HEK293T (cell line): ENCODE data around the gene MKRN1.
"Not testable (repeated sequence)": the region's sequence is repeated elsewhere in the genome, so short reads cannot be mapped to it uniquely, and the experiment has no call there.

Source experiments
- CTCF ChIA-PET: fragments of 350-600 bp; formaldehyde crosslinking; extraction: SDS; loops from one replicate; lab custom pipeline; 2021; ENCODE audit warnings: antibody characterized with exemption, inconsistent platforms; lab: Yijun Ruan, JAX
- POLR2A ChIA-PET: fragments of 350-600 bp; formaldehyde crosslinking; extraction: SDS; loops from one replicate; lab custom pipeline; 2020; ENCODE audit warnings: antibody characterized with exemption, inconsistent platforms; lab: Yijun Ruan, JAX
- DNase-seq: peaks from one replicate; pipeline ENCODE4 v3.0.0; 2012; ENCODE audit warnings: mixed read lengths; ENCODE audit errors: extremely low spot score
- ARNT ChIP-seq: fragments of 450-650 bp; IDR thresholded peaks from 2 replicates; pipeline ENCODE4 v1.6.1; 2017; ENCODE audit warnings: mild to moderate bottlenecking
- BHLHE40 ChIP-seq: fragments of 450-650 bp; IDR thresholded peaks from 2 replicates; pipeline ENCODE4 v1.6.1; 2016; ENCODE audit warnings: mild to moderate bottlenecking, moderate library complexity, borderline replicate concordance
- CTBP1 ChIP-seq: fragments of 450-650 bp; IDR thresholded peaks from 2 replicates; pipeline ENCODE4 v1.6.1; 2016; ENCODE audit warnings: borderline replicate concordance
- ELF4 ChIP-seq: fragments of 450-650 bp; IDR thresholded peaks from 2 replicates; pipeline ENCODE4 v1.6.1; 2017; ENCODE audit warnings: antibody characterized with exemption
- FOXA1 ChIP-seq: fragments of 450-650 bp; IDR thresholded peaks from 2 replicates; pipeline ENCODE4 v1.6.1; 2016; ENCODE audit warnings: mild to moderate bottlenecking
- FOXK2 ChIP-seq: fragments of 450-650 bp; IDR thresholded peaks from 2 replicates; pipeline ENCODE4 v1.6.1; 2016; ENCODE audit warnings: mild to moderate bottlenecking
- FOXM1 ChIP-seq: fragments of 450-650 bp; IDR thresholded peaks from 2 replicates; pipeline ENCODE4 v1.6.1; 2017; ENCODE audit warnings: mild to moderate bottlenecking, borderline replicate concordance
- HDGF ChIP-seq: fragments of 450-650 bp; IDR thresholded peaks from 2 replicates; pipeline ENCODE4 v1.6.1; 2017; ENCODE audit warnings: antibody characterized with exemption, borderline replicate concordance
- L3MBTL2 ChIP-seq: fragments of 450-650 bp; conservative IDR thresholded peaks from 2 replicates; pipeline ENCODE4 v1.6.1; 2016; ENCODE audit warnings: mild to moderate bottlenecking
- LEF1 ChIP-seq: fragments of 450-650 bp; IDR thresholded peaks from 2 replicates; pipeline ENCODE4 v1.6.1; 2017; ENCODE audit warnings: mild to moderate bottlenecking, borderline replicate concordance
- NFRKB ChIP-seq: fragments of 450-650 bp; IDR thresholded peaks from 2 replicates; pipeline ENCODE4 v1.6.1; 2016; ENCODE audit warnings: mild to moderate bottlenecking, moderate library complexity
- PKNOX1 ChIP-seq: fragments of 450-650 bp; IDR thresholded peaks from 2 replicates; pipeline ENCODE4 v1.6.1; 2016
- SP1 ChIP-seq: fragments of 450-650 bp; IDR thresholded peaks from 2 replicates; pipeline ENCODE4 v1.6.1; 2017
- SUZ12 ChIP-seq: fragments of 450-650 bp; IDR thresholded peaks from 2 replicates; pipeline ENCODE4 v1.6.1; 2016; ENCODE audit warnings: mild to moderate bottlenecking
- TARDBP ChIP-seq: fragments of 450-650 bp; IDR thresholded peaks from 2 replicates; pipeline ENCODE4 v1.6.1; 2016
- ZNF384 ChIP-seq: fragments of 450-650 bp; IDR thresholded peaks from 2 replicates; pipeline ENCODE4 v1.6.1; 2016

The MKRN1 gene

GRCh38 chr7:140426130-140426529 lies 53.2 kb downstream of the MKRN1 start:
- no peak for TF ChIP-seq SUZ12
- DNase-seq = no peak
- ChIA-PET POLR2A (no interaction called here), CTCF (interaction anchor here (0.6 kb wide), 1 partner anchor 43 kb away, joined by 5 read pairs; no protein-coding TSS in a partner anchor)

- CTCF ChIA-PET = interaction anchor here (0.6 kb wide), 1 partner anchor 42 kb away, joined by 5 read pairs; no protein-coding TSS in a partner anchor
- TF ChIP-seq FOXM1 (no peak), ZNF384 (no peak), L3MBTL2 (no peak), PKNOX1 (no peak), HDGF (no peak), CTBP1 (no peak), BHLHE40 (no peak), FOXA1 (no peak), SUZ12 (no peak), LEF1 (no peak), ELF4 (no peak), SP1 (no peak), FOXK2 (no peak), TARDBP (no peak), ARNT (no peak)
- POLR2A ChIA-PET = no interaction called here
- no peak for DNase-seq
Observed at GRCh38 chr7:140425718-140426117, 53.6 kb downstream of the MKRN1 start.

- CTCF ChIA-PET = interaction anchor here (0.7 kb wide), 1 partner anchor 15 kb away, joined by 3 read pairs; no protein-coding TSS in a partner anchor
- TF ChIP-seq ZNF384 (no peak), LEF1 (no peak), NFRKB (no peak), ARNT (no peak), HDGF (no peak), FOXA1 (no peak)
- POLR2A ChIA-PET = no interaction called here
- DNase-seq = no peak
Observed at GRCh38 chr7:140423501-140423900, 55.8 kb downstream of the MKRN1 start.

GRCh38 chr7:140421521-140421920 lies 57.8 kb downstream of the MKRN1 start:
- ChIA-PET CTCF (no interaction called here), POLR2A (no interaction called here)

GRCh38 chr7:140418653-140419052 lies 60.7 kb downstream of the MKRN1 start:
- DNase-seq = no peak
- no peak for TF ChIP-seq SUZ12
- TF ChIP-seq BHLHE40 = no peak
- TF ChIP-seq SP1 = no peak
- TF ChIP-seq FOXM1 = no peak
- no peak for TF ChIP-seq ELF4
- no peak for TF ChIP-seq FOXK2
- no peak for TF ChIP-seq TARDBP
- no peak for TF ChIP-seq FOXA1
- TF ChIP-seq L3MBTL2 = no peak
- TF ChIP-seq ZNF384 = no peak
- no peak for TF ChIP-seq HDGF
- TF ChIP-seq NFRKB = no peak
- no peak for TF ChIP-seq ARNT
- no peak for TF ChIP-seq PKNOX1
- ChIA-PET CTCF (interaction anchor here (0.7 to 1.8 kb wide), 2 partner anchors 25 to 773 kb away, joined by 3 to 6 read pairs; no protein-coding TSS in a partner anchor), POLR2A (interaction anchor here (1.0 kb wide), 1 partner anchor 22 kb away, joined by 3 read pairs; no protein-coding TSS in a partner anchor)

More at GRCh38 chr7:140421521-140421920, 57.8 kb downstream of the MKRN1 start:
- no peak for DNase-seq
- TF ChIP-seq SUZ12 (no peak), ARNT (no peak), BHLHE40 (no peak), HDGF (no peak), TARDBP (no peak), L3MBTL2 (no peak)

GRCh38 chr7:140418156-140418472 lies 61.2 kb downstream of the MKRN1 start:
- ChIA-PET POLR2A (interaction anchor here (1.0 kb wide), 1 partner anchor 22 kb away, joined by 3 read pairs; no protein-coding TSS in a partner anchor), CTCF (interaction anchor here (0.7 to 1.8 kb wide), 2 partner anchors 26 to 772 kb away, joined by 3 to 6 read pairs; no protein-coding TSS in a partner anchor)
- DNase-seq = not testable (repeated sequence)

GRCh38 chr7:140417456-140418155 lies 61.7 kb downstream of the MKRN1 start:
- POLR2A ChIA-PET = no interaction called here
- TF ChIP-seq LEF1 = no peak
- no peak for DNase-seq
- CTCF ChIA-PET = interaction anchor here (0.6 to 0.7 kb wide), 3 partner anchors 26 to 672 kb away, joined by 3 to 7 read pairs (median 4); no protein-coding TSS in a partner anchor

- CTCF ChIA-PET = interaction anchor here (0.7 kb wide), 1 partner anchor 1903 kb away, joined by 3 read pairs; no protein-coding TSS in a partner anchor
- DNase-seq = no peak
- no peak for TF ChIP-seq PKNOX1
- TF ChIP-seq BHLHE40 = no peak
- TF ChIP-seq FOXM1 = no peak
- no peak for TF ChIP-seq SP1
- no peak for TF ChIP-seq NFRKB
- no peak for TF ChIP-seq HDGF
- TF ChIP-seq LEF1 = no peak
- POLR2A ChIA-PET = no interaction called here
Observed at GRCh38 chr7:140416560-140416959, 62.7 kb downstream of the MKRN1 start.

GRCh38 chr7:140415816-140416215 lies 63.5 kb downstream of the MKRN1 start:
- CTCF ChIA-PET, POLR2A ChIA-PET: not testable (repeated sequence)

More at GRCh38 chr7:140415816-140416215, 63.5 kb downstream of the MKRN1 start:
- DNase-seq = not testable (repeated sequence)
